ENCODE measurements around the gene ABCA4. TPM values are rescaled to one million over a fixed set of nuclear protein-coding genes. Genes with fewer than 3 reads are reported as not detected.

The ABCA4 gene
- total and polyA plus RNA-seq, 5 donors, result 0.06 to 0.19 (median 0.09) TPM; not detected in 2

GRCh38 chr1:94113589-94114226 lies 7.2 kb downstream of the ABCA4 start:
- 41% methylated on average over 2 of the region's 2 CpGs for WGBS
- Histone ChIP-seq H3K27ac (ENCODE audit: low read length) (no peak overlapping the region), H3K4me1 (ENCODE audit: control insufficient read depth, insufficient read depth, low read length) (no peaks in the 10 kb centered on the region), H3K9me3 (ENCODE audit: control insufficient read depth, low read length) (no peaks in the 10 kb centered on the region), H3K27me3 (ENCODE audit: control insufficient read depth, insufficient read depth) (no peaks in the 10 kb centered on the region), H3K4me3 (ENCODE audit: low read length) (no peak overlapping the region)
- intact Hi-C loops (cut with DNase I), result no loop called here
- ATAC-seq (no peak), DNase-seq (no peak)

DNA sequence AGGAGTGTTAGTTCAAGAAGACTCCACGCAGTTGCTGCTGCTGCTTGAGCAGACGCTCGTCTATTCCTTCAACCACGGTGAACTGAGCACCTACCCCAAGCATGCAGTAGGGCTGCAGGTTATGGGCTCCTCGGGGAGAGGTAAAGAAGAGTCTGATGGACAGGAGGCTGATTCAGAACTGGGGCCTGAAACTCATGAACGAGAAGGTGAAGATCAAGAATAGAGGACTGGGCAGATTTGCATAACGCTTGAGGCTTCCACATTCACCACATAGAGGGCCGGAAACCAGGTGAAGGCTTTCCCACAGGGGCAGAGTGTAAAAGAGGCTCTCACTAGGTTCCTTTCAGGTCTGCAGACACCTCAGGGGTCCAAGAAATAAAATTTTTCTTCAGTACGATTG lies 9.1 kb downstream of the ABCA4 start:
- H3K27me3 ChIP-seq (ENCODE audit: control insufficient read depth, insufficient read depth), result no peaks in the 10 kb centered on the region

GRCh38 chr1:94110946-94111740 lies 9.8 kb downstream of the ABCA4 start:
- DNase-seq (no peak), ATAC-seq (no peak)
- intact Hi-C loops (cut with DNase I), result no loop called here
- Histone ChIP-seq H3K27me3 (ENCODE audit: control insufficient read depth, insufficient read depth) (no peaks in the 10 kb centered on the region), H3K4me1 (ENCODE audit: control insufficient read depth, insufficient read depth, low read length) (no peaks in the 10 kb centered on the region), H3K4me3 (ENCODE audit: low read length) (no peak overlapping the region), H3K9me3 (ENCODE audit: control insufficient read depth, low read length) (no peaks in the 10 kb centered on the region), H3K27ac (ENCODE audit: low read length) (no peak overlapping the region)
- 83% methylated on average over 10 of the region's 10 CpGs for WGBS

More for the DNA sequence above, 9.1 kb downstream of the ABCA4 start:
- Histone ChIP-seq H3K4me3 (ENCODE audit: low read length) (no peak overlapping the region), H3K4me1 (ENCODE audit: control insufficient read depth, insufficient read depth, low read length) (no peaks in the 10 kb centered on the region), H3K27ac (ENCODE audit: low read length) (no peak overlapping the region), H3K9me3 (ENCODE audit: control insufficient read depth, low read length) (no peaks in the 10 kb centered on the region)
- 88% methylated on average over 9 of the region's 9 CpGs for whole genome bisulfite sequencing
- ATAC-seq, result no peak
- intact Hi-C loops (cut with DNase I), result no loop called here
- no peak for DNase-seq

DNA sequence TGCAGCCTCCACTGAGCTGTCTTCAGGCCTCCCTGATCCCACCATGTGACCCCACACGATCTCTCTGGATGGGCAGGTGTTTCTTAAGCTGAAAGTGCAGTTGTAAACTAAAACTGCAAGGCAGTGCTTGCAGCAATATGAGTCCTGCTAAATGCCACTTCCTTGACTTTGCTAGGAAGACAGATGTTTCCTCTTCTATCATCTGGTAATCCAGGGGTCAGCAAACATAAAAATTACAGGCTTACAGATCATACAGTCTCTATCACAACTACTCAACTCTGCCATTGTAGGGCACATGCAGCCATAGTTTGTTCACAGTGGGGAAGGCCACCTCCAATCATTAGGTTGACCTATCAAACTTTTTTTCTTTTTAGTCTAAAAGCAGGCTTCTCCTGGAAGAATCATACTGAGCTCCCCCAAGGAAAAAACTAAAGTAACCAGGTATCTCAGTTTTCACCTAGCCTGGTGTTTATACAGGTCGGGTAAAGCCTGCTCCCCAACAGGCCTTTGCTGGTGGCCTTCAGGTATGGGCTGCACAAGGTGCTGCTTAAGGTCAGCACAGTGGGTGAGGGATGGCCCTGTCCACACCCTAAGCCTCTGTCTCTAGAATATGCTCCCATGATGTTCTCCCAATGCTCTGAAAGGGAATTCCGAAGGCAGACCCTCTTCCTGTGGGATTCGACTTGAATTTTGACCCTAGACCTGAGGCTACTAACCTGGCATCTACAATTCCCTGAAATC lies 10.8 kb downstream of the ABCA4 start:
- WGBS, result 85% methylated on average over 4 of the region's 4 CpGs

GRCh38 chr1:94109478-94109877 lies 11.5 kb downstream of the ABCA4 start:
- Histone ChIP-seq H3K27ac (ENCODE audit: low read length) (no peak overlapping the region), H3K4me1 (ENCODE audit: control insufficient read depth, insufficient read depth, low read length) (no peaks in the 10 kb centered on the region), H3K9me3 (ENCODE audit: control insufficient read depth, low read length) (no peaks in the 10 kb centered on the region), H3K4me3 (ENCODE audit: low read length) (no peak overlapping the region), H3K27me3 (ENCODE audit: control insufficient read depth, insufficient read depth) (no peaks in the 10 kb centered on the region)
- DNase-seq (no peak), ATAC-seq (no peak)
- intact Hi-C loops (cut with DNase I), result no loop called here
- 67% methylated on average over 4 of the region's 4 CpGs for WGBS

More for the DNA sequence above, 10.8 kb downstream of the ABCA4 start:
- Histone ChIP-seq H3K4me1 (ENCODE audit: control insufficient read depth, insufficient read depth, low read length) (no peaks in the 10 kb centered on the region), H3K4me3 (ENCODE audit: low read length) (no peak overlapping the region), H3K9me3 (ENCODE audit: control insufficient read depth, low read length) (no peaks in the 10 kb centered on the region), H3K27ac (ENCODE audit: low read length) (no peak overlapping the region), H3K27me3 (ENCODE audit: control insufficient read depth, insufficient read depth) (no peaks in the 10 kb centered on the region)
- intact Hi-C loops (cut with DNase I), result no loop called here
- ATAC-seq (no peak), DNase-seq (no peak)

DNA sequence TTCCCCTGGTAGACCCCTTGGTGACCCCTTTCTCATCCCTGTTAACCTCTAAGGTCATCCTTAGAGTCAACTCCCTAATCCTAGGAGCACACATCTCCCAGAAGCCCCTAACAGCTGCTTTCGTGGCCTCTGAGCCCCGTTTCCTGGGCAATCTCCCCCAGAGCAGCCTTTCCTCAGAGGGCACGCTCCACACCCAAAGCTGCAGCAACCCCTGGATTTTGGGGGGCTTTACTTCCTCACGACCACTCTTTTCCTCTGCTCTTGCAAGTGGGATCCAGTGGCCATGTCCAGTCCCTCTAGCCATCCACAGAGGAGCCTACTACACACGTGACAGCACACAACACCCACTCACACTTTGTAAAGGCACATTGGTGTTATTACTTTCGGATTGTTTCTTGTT lies 13.8 kb downstream of the ABCA4 start:
- H3K4me3 ChIP-seq (ENCODE audit: low read length), result no peak overlapping the region
- no peak for ATAC-seq
- intact Hi-C loops (cut with DNase I), result no loop called here
- no peaks in the 10 kb centered on the region for H3K9me3 ChIP-seq (ENCODE audit: control insufficient read depth, low read length)
- no peak overlapping the region for H3K27ac ChIP-seq (ENCODE audit: low read length)
- no peaks in the 10 kb centered on the region for H3K27me3 ChIP-seq (ENCODE audit: control insufficient read depth, insufficient read depth)
- H3K4me1 ChIP-seq (ENCODE audit: control insufficient read depth, insufficient read depth, low read length), result no peaks in the 10 kb centered on the region
- no peak for DNase-seq
- 95% methylated on average over 6 of the region's 6 CpGs for WGBS

DNA sequence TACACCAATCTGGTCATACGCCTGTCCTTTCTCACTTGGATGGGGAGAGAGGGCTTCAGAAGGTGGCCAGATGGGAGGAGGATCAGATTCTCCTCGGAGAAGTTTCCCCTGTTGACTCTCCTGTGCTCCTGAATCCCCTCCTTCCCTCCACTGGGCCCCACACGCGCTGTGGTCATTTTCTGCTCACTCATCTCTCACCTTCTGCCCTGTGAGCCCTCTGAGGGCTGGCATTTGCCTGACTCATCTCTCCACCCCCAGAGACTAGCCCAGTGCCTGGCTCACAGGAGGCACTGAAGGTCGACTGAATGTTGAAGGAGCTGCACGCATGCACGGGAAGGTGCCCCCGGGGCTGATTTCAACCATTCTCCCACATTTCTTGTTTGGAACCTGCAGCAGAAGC lies 14.2 kb downstream of the ABCA4 start:
- H3K4me3 ChIP-seq (ENCODE audit: low read length), result no peak overlapping the region
- intact Hi-C loops (cut with DNase I), result no loop called here
- H3K4me1 ChIP-seq (ENCODE audit: control insufficient read depth, insufficient read depth, low read length), result no peaks in the 10 kb centered on the region
- ATAC-seq, result no peak
- DNase-seq, result no peak
- H3K27ac ChIP-seq (ENCODE audit: low read length), result no peak overlapping the region
- 91% methylated on average over 8 of the region's 8 CpGs for WGBS
- no peaks in the 10 kb centered on the region for H3K9me3 ChIP-seq (ENCODE audit: control insufficient read depth, low read length)
- no peaks in the 10 kb centered on the region for H3K27me3 ChIP-seq (ENCODE audit: control insufficient read depth, insufficient read depth)

DNA sequence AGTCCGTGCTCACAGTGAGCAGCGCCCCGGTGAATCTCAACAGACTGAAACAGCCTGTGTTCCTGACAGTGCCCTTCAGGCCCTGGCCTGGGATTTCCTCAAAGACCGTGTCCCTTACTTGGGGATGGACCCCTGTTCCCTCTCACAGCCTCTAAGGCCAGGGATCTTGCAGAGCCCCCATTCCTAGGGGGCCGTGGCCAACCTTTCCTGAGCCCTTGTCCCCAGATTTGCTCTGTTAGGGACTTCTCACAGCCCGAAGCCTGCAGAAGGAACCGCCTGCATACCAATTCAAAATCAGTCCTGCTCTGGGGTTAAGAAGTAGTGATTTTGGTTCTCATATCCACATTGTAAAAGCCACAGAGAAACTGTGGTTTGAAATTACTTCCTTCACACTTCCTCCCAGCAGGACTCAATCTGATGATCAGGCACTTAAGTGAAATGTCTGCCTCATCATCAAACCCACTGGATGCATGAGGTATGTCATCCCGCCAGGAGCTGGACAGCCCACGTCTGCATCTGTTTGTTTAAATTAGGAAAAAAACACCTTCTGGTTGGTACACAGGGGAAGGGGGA lies 14.9 kb downstream of the ABCA4 start:
- Histone ChIP-seq H3K27ac (ENCODE audit: low read length) (no peak overlapping the region), H3K4me1 (ENCODE audit: control insufficient read depth, insufficient read depth, low read length) (no peaks in the 10 kb centered on the region), H3K4me3 (ENCODE audit: low read length) (no peak overlapping the region), H3K9me3 (ENCODE audit: control insufficient read depth, low read length) (no peaks in the 10 kb centered on the region), H3K27me3 (ENCODE audit: control insufficient read depth, insufficient read depth) (no peaks in the 10 kb centered on the region)
- DNase-seq (no peak), ATAC-seq (no peak)
- intact Hi-C loops (cut with DNase I), result no loop called here
- 82% methylated on average over 9 of the region's 9 CpGs for WGBS

DNA sequence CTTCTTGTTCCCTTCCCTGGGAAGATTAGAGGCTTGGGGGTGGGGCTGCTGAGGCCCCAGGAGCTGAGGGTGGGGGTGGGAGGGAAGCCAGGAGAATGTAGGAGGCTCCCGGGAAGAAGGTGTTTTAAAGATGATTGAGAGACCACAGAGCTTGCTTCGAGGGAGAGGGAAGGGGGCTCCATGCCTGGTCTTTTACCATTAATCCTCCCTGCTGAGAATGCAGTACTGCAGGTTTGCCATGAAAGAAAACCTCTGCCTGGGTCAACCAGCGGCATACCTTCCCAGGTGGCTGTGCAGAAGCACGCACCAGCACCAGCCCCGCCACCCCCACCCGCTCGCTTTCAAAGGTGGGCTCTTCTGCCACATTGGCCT lies 15.4 kb downstream of the ABCA4 start:
- intact Hi-C loops (cut with DNase I), result no loop called here
- no peak overlapping the region for H3K4me3 ChIP-seq (ENCODE audit: low read length)
- H3K9me3 ChIP-seq (ENCODE audit: control insufficient read depth, low read length), result no peaks in the 10 kb centered on the region
- H3K4me1 ChIP-seq (ENCODE audit: control insufficient read depth, insufficient read depth, low read length), result no peaks in the 10 kb centered on the region
- ATAC-seq (no peak), DNase-seq (no peak)
- H3K27me3 ChIP-seq (ENCODE audit: control insufficient read depth, insufficient read depth), result no peaks in the 10 kb centered on the region
- WGBS, result 72% methylated on average over 7 of the region's 7 CpGs
- no peak overlapping the region for H3K27ac ChIP-seq (ENCODE audit: low read length)

GRCh38 chr1:94104776-94105580 lies 16.0 kb downstream of the ABCA4 start:
- intact Hi-C loops (cut with DNase I), result no loop called here
- no peak for ATAC-seq
- no peak overlapping the region for H3K27ac ChIP-seq (ENCODE audit: low read length)
- H3K4me3 ChIP-seq (ENCODE audit: low read length), result no peak overlapping the region
- WGBS, result 83% methylated on average over 10 of the region's 10 CpGs
- DNase-seq, result no peak
- H3K9me3 ChIP-seq (ENCODE audit: control insufficient read depth, low read length), result no peaks in the 10 kb centered on the region
- H3K27me3 ChIP-seq (ENCODE audit: control insufficient read depth, insufficient read depth), result no peaks in the 10 kb centered on the region
- H3K4me1 ChIP-seq (ENCODE audit: control insufficient read depth, insufficient read depth, low read length), result no peaks in the 10 kb centered on the region
